CD8-positive, alpha-beta memory T cell (primary cell): Measurements from ENCODE around the gene SLC6A2. TPM values are rescaled to one million over a fixed set of nuclear protein-coding genes. Genes with fewer than 3 reads are reported as not detected.

Experiments used
- CTCF ChIA-PET: fragments of 350-600 bp; sonication (Branson Sonifier 250); formaldehyde crosslinking; loops from one replicate; lab custom pipeline; 2021; ENCODE audit warnings: antibody characterized with exemption; lab: Charles Lee
- POLR2A ChIA-PET: fragments of 350-600 bp; sonication (Branson Sonifier 250); formaldehyde crosslinking; loops from one replicate; lab custom pipeline; 2021; ENCODE audit warnings: antibody characterized with exemption; lab: Charles Lee
- DNase-seq, 5 donors: peaks; one replicate each; pipeline versions ENCODE4 v3.0.0 to v3.0.0-alpha.2; 2020 to 2022; ENCODE audit warnings: mixed read lengths in 1 of 5
- H3K27ac ChIP-seq: one replicate; pipeline ENCODE4 v1.7.0; 2013; ENCODE audit warnings: low read depth, mild to moderate bottlenecking, low read length, moderate library complexity
- H3K27me3 ChIP-seq: 2 replicates; pipeline ENCODE4 v1.7.0; 2013; ENCODE audit warnings: low read length, mild to moderate bottlenecking; ENCODE audit not compliant: insufficient read depth, poor library complexity, severe bottlenecking
- H3K36me3 ChIP-seq: 2 replicates; pipeline ENCODE4 v1.7.0; 2013; ENCODE audit warnings: mild to moderate bottlenecking, low read length, moderate library complexity; ENCODE audit not compliant: insufficient read depth
- H3K4me1 ChIP-seq: 2 replicates; pipeline ENCODE4 v1.7.0; 2013; ENCODE audit warnings: mild to moderate bottlenecking, low read length, moderate library complexity; ENCODE audit not compliant: insufficient read depth
- H3K4me3 ChIP-seq: 2 replicates; pipeline ENCODE4 v1.7.0; 2013; ENCODE audit warnings: mild to moderate bottlenecking, low read length
- H3K9me3 ChIP-seq: 2 replicates; pipeline ENCODE4 v1.7.0; 2013; ENCODE audit warnings: mild to moderate bottlenecking, low read length
- H3K27ac Mint-ChIP-seq, 8 donors: one replicate each; pipeline ENCODE4 v1.8.0; 2020 to 2021; ENCODE audit warnings: mixed read lengths in 8 of 8, mild to moderate bottlenecking in 6 of 8, inconsistent platforms in 3 of 8, moderate library complexity in 3 of 8
- H3K27me3 Mint-ChIP-seq, 2 donors: one replicate each; pipeline ENCODE4 v1.8.0; 2020 to 2021; ENCODE audit warnings: mixed read lengths in 2 of 2, mild to moderate bottlenecking in 1 of 2, moderate library complexity in 1 of 2
- H3K36me3 Mint-ChIP-seq, 3 donors: one replicate each; pipeline ENCODE4 v1.8.0; 2020 to 2021; ENCODE audit warnings: mixed read lengths in 3 of 3, inconsistent platforms in 1 of 3, mild to moderate bottlenecking in 1 of 3
- H3K4me1 Mint-ChIP-seq, 3 donors: one replicate each; pipeline ENCODE4 v1.8.0; 2020 to 2021; ENCODE audit warnings: mixed read lengths in 3 of 3, inconsistent platforms in 1 of 3, mild to moderate bottlenecking in 1 of 3
- H3K4me3 Mint-ChIP-seq, 7 donors: one replicate each; pipeline ENCODE4 v1.8.0; 2020 to 2021; ENCODE audit warnings: mixed read lengths in 7 of 7, mild to moderate bottlenecking in 6 of 7, moderate library complexity in 4 of 7, inconsistent platforms in 2 of 7
- H3K9me3 Mint-ChIP-seq, 5 donors: one replicate each; pipeline ENCODE4 v1.8.0; 2020 to 2022; ENCODE audit warnings: mixed read lengths in 5 of 5, mild to moderate bottlenecking in 3 of 5, moderate library complexity in 2 of 5, inconsistent platforms in 1 of 5
- polyA plus RNA-seq: library from polyadenylated mRNA; unstranded; fragments of 300-500 nt; fragmentation: Illumina TruSeq; gene quantifications from one replicate; pipeline ENCODE4 v1.2.3, GENCODE V29; 2021
- total RNA-seq, 2 experiments: library from RNA; stranded (reverse); gene quantifications; one replicate each; pipeline ENCODE4 v1.2.3, GENCODE V29; 2021

SLC6A2 gene
- total and polyA plus RNA-seq, 3 experiments from 2014 or later: not detected

- H3K27ac ChIP-seq: no peak overlapping the region
- CTCF ChIA-PET: no interaction called here
- peaks cover 15 to 19% of the 10 kb centered on the region in 2 donors for H3K27me3 Mint-ChIP-seq
- no peaks in the 10 kb centered on the region for H3K27me3 ChIP-seq
- POLR2A ChIA-PET: no interaction called here
- H3K27ac Mint-ChIP-seq: no peak overlapping the region
- H3K9me3 ChIP-seq: no peaks in the 10 kb centered on the region
- H3K4me1 Mint-ChIP-seq: no peaks in the 10 kb centered on the region
- no peak overlapping the region for H3K4me3 ChIP-seq
- no peak for DNase-seq
- H3K9me3 Mint-ChIP-seq: peaks cover 0 to 2% (median 0%) of the 10 kb centered on the region in 5 donors
- H3K36me3 Mint-ChIP-seq: no peaks in the 10 kb centered on the region
- H3K4me1 ChIP-seq: no peaks in the 10 kb centered on the region
- no peaks in the 10 kb centered on the region for H3K36me3 ChIP-seq
- no peak overlapping the region for H3K4me3 Mint-ChIP-seq
Observed at GRCh38 chr16:55655381-55655896, 349 bp upstream of the SLC6A2 start.

GRCh38 chr16:55656691-55657092 lies 904 bp downstream of the SLC6A2 start:
- Mint-ChIP-seq H3K27me3 (peaks cover 13% of the 10 kb centered on the region in 2 donors), H3K4me1 (no peaks in the 10 kb centered on the region), H3K36me3 (no peaks in the 10 kb centered on the region), H3K9me3 (peaks cover 0 to 2% (median 0%) of the 10 kb centered on the region in 5 donors), H3K27ac (no peak overlapping the region), H3K4me3 (no peak overlapping the region)
- Histone ChIP-seq H3K4me3 (no peak overlapping the region), H3K36me3 (no peaks in the 10 kb centered on the region), H3K4me1 (no peaks in the 10 kb centered on the region), H3K27ac (no peak overlapping the region), H3K27me3 (no peaks in the 10 kb centered on the region), H3K9me3 (no peaks in the 10 kb centered on the region)
- DNase-seq: no peak
- POLR2A ChIA-PET: no interaction called here
- CTCF ChIA-PET: no interaction called here

GRCh38 chr16:55657616-55658015 lies 1.8 kb downstream of the SLC6A2 start:
- Mint-ChIP-seq H3K27me3 (peaks cover 13% of the 10 kb centered on the region in 2 donors), H3K4me1 (no peaks in the 10 kb centered on the region), H3K36me3 (no peaks in the 10 kb centered on the region), H3K9me3 (peaks cover 0 to 2% (median 0%) of the 10 kb centered on the region in 5 donors), H3K27ac (no peak overlapping the region), H3K4me3 (no peak overlapping the region)
- Histone ChIP-seq H3K27ac (no peak overlapping the region), H3K9me3 (no peaks in the 10 kb centered on the region), H3K4me3 (no peak overlapping the region), H3K4me1 (no peaks in the 10 kb centered on the region), H3K27me3 (no peaks in the 10 kb centered on the region), H3K36me3 (no peaks in the 10 kb centered on the region)
- DNase-seq: no peak
- POLR2A ChIA-PET: no interaction called here
- CTCF ChIA-PET: no interaction called here

DNA sequence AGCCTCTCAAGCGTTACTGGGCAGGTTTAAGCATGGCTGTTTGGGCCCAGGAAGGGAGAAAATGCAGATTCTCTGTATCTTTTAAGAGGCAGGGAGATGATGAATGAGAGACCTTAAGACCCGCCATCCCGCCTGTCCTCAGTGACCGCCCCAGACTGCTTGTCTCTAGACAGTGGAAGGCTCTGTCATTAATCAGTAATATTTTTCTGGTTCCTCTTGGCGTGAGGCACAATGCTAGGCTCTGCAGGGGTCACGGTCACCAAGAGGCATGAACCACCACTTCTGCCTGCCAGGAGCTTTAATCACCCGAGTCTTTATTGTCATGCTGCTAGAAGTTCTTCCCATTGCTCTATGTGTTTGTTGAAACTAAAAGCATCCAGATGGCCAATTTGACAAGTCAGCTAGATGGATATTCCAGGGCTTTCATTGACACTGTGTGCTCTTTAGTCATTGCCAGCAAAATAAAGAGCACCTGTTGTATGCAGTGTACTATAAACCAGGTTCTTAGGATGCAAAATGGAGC lies 3.2 kb downstream of the SLC6A2 start:
- ChIA-PET POLR2A (no interaction called here), CTCF (no interaction called here)
- Histone ChIP-seq H3K27me3 (no peaks in the 10 kb centered on the region), H3K36me3 (no peaks in the 10 kb centered on the region), H3K9me3 (no peaks in the 10 kb centered on the region), H3K4me1 (no peaks in the 10 kb centered on the region), H3K4me3 (no peak overlapping the region), H3K27ac (no peak overlapping the region)
- no peak overlapping the region for H3K4me3 Mint-ChIP-seq
- no peaks in the 10 kb centered on the region for H3K36me3 Mint-ChIP-seq
- H3K9me3 Mint-ChIP-seq: peaks cover 0 to 8% (median 3%) of the 10 kb centered on the region in 5 donors
- H3K27me3 Mint-ChIP-seq: peaks cover 13 to 18% of the 10 kb centered on the region in 2 donors
- no peak for DNase-seq
- H3K27ac Mint-ChIP-seq: no peak overlapping the region
- H3K4me1 Mint-ChIP-seq: no peaks in the 10 kb centered on the region

- Histone ChIP-seq H3K36me3 (no peaks in the 10 kb centered on the region), H3K4me3 (no peak overlapping the region), H3K27ac (no peak overlapping the region), H3K4me1 (no peaks in the 10 kb centered on the region), H3K27me3 (no peaks in the 10 kb centered on the region), H3K9me3 (no peaks in the 10 kb centered on the region)
- no peaks in the 10 kb centered on the region for H3K4me1 Mint-ChIP-seq
- DNase-seq: no peak
- H3K36me3 Mint-ChIP-seq: no peaks in the 10 kb centered on the region
- H3K9me3 Mint-ChIP-seq: peaks cover 0 to 8% (median 7%) of the 10 kb centered on the region in 5 donors
- H3K27me3 Mint-ChIP-seq: peaks cover 17 to 18% of the 10 kb centered on the region in 2 donors
- CTCF ChIA-PET: no interaction called here
- POLR2A ChIA-PET: no interaction called here
- no peak overlapping the region for H3K27ac Mint-ChIP-seq
- no peak overlapping the region for H3K4me3 Mint-ChIP-seq
Observed at GRCh38 chr16:55660026-55660425, 4.2 kb downstream of the SLC6A2 start.

GRCh38 chr16:55660828-55661227 lies 5.0 kb downstream of the SLC6A2 start:
- no peaks in the 10 kb centered on the region for H3K4me1 Mint-ChIP-seq

DNA sequence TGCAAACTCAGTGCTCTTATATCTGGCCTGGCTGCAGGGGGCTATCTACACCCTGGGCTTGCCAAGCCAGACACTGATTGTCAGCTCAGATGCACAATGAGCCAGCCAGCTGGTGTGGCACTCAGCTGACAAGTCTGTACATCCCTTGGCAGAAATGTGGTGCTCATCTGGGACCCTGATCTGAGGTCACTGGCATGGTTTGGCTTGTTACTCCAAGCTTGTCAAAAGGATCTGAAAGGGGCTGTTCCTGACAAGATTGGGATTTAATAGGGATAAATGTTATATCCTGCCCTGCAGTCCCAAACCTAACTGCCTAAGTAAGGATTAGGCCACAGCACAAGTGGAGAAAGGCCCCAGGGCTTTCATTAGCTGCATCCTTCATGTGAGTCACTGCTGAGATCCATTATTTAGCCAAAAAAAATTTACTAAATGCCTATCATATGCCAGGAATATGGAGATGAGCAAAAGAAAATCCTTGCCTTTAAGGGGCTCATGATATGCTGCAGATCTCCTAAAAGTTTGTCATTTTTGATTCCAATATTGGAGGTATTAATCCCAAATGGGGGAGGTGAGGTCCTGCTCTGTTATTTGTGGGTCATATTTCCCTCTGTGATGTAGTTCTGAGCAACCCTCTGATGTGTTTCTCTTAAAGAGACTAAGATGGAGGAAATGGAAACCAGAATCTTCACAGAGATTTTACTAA lies 6.3 kb downstream of the SLC6A2 start:
- Mint-ChIP-seq H3K27me3 (peaks cover 13 to 21% of the 10 kb centered on the region in 2 donors), H3K9me3 (peaks cover 0 to 8% (median 7%) of the 10 kb centered on the region in 5 donors), H3K4me3 (no peak overlapping the region), H3K27ac (no peak overlapping the region), H3K36me3 (no peaks in the 10 kb centered on the region), H3K4me1 (no peaks in the 10 kb centered on the region)
- Histone ChIP-seq H3K4me1 (no peaks in the 10 kb centered on the region), H3K27ac (no peak overlapping the region), H3K27me3 (no peaks in the 10 kb centered on the region), H3K36me3 (no peaks in the 10 kb centered on the region), H3K9me3 (no peaks in the 10 kb centered on the region), H3K4me3 (no peak overlapping the region)
- DNase-seq: no peak
- POLR2A ChIA-PET: no interaction called here
- CTCF ChIA-PET: no interaction called here

More at GRCh38 chr16:55660828-55661227, 5.0 kb downstream of the SLC6A2 start:
- Histone ChIP-seq H3K4me1 (no peaks in the 10 kb centered on the region), H3K27me3 (no peaks in the 10 kb centered on the region), H3K9me3 (no peaks in the 10 kb centered on the region), H3K4me3 (no peak overlapping the region), H3K36me3 (no peaks in the 10 kb centered on the region), H3K27ac (no peak overlapping the region)
- Mint-ChIP-seq H3K4me3 (no peak overlapping the region), H3K9me3 (peaks cover 0 to 8% (median 7%) of the 10 kb centered on the region in 5 donors), H3K27me3 (peaks cover 17 to 19% of the 10 kb centered on the region in 2 donors), H3K27ac (no peak overlapping the region), H3K36me3 (no peaks in the 10 kb centered on the region)
- POLR2A ChIA-PET: no interaction called here
- DNase-seq: no peak
- CTCF ChIA-PET: no interaction called here

- H3K27me3 ChIP-seq: no peaks in the 10 kb centered on the region
- H3K4me3 ChIP-seq: no peak overlapping the region
- Mint-ChIP-seq H3K27me3 (peaks cover 13 to 21% of the 10 kb centered on the region in 2 donors), H3K27ac (no peak overlapping the region), H3K4me1 (no peaks in the 10 kb centered on the region), H3K9me3 (peaks cover 0 to 8% (median 7%) of the 10 kb centered on the region in 5 donors), H3K36me3 (no peaks in the 10 kb centered on the region), H3K4me3 (no peak overlapping the region)
- H3K4me1 ChIP-seq: no peaks in the 10 kb centered on the region
- H3K9me3 ChIP-seq: no peaks in the 10 kb centered on the region
- H3K27ac ChIP-seq: no peak overlapping the region
- no peak for DNase-seq
- CTCF ChIA-PET: no interaction called here
- no peaks in the 10 kb centered on the region for H3K36me3 ChIP-seq
- POLR2A ChIA-PET: no interaction called here
Observed at GRCh38 chr16:55662644-55663031, 6.8 kb downstream of the SLC6A2 start.
